ENCODE measurements around the gene GHDC.
"Not testable (repeated sequence)": the region's sequence is repeated elsewhere in the genome, so short reads cannot be mapped to it uniquely, and the experiment has no call there.

GRCh38 chr17:42239576-42239975 is 45.3 kb upstream of the GHDC start:
- not testable (repeated sequence) for TF ChIP-seq GTF2F1 (IDR thresholded peaks at IDR 0.05; ENCODE audit: borderline replicate concordance, low read depth, low read length); CTCF (IDR thresholded peaks at IDR 0.05; ENCODE audit: control extremely low read depth in 1 of 3, insufficient read depth in 1 of 3, low read depth in 1 of 3, low read length in 3 of 3); SP4 (IDR thresholded peaks at IDR 0.05; ENCODE audit: low read length); POLR2AphosphoS5 (IDR thresholded peaks at IDR 0.05; ENCODE audit: low read depth, low read length)
